GM18858 (cell line): ENCODE results near the gene DOCK2.
A peak's percentile ranks its signal among the peaks of the same experiment; 100 is the strongest.
"Not testable (repeated sequence)": the region's sequence is repeated elsewhere in the genome, so short reads cannot be mapped to it uniquely, and the experiment has no call there.

ENCODE experiments used
- ATAC-seq: cut with Tn5 transposase; IDR thresholded peaks from one replicate; pipeline ENCODE4 v1.9.1; 2021; ENCODE audit not compliant: unreplicated experiment

Gene DOCK2

DNA sequence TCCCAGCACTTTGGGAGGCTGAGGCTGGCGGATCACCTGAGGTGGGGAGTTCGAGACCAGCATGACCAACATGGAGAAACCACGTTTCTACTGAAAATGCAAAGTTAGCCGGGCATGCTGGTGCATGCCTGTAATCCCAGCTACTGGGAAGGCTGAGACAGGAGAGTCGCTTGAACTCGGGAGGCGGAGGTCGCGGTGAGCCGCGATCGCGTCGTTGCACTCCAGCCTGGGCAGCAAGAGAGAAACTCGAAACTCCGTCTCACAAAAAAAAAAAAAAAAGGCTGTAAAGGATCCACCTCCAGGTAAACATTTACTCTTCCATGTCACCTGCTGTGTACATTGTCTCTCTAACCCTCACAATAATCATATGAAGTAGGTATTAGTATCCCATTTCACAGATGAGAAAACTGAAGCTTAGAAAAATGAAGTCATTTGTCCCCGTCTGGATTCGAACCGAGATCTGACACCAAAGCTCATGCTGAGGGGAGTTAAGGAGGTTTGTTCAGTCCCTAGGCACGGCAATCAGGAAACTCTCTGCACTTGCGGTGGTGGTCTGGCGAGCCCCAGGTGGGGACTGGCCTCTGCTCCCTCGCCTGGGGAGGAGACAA, 494 bp upstream of the DOCK2 start:
- no peak for ATAC-seq

DNA sequence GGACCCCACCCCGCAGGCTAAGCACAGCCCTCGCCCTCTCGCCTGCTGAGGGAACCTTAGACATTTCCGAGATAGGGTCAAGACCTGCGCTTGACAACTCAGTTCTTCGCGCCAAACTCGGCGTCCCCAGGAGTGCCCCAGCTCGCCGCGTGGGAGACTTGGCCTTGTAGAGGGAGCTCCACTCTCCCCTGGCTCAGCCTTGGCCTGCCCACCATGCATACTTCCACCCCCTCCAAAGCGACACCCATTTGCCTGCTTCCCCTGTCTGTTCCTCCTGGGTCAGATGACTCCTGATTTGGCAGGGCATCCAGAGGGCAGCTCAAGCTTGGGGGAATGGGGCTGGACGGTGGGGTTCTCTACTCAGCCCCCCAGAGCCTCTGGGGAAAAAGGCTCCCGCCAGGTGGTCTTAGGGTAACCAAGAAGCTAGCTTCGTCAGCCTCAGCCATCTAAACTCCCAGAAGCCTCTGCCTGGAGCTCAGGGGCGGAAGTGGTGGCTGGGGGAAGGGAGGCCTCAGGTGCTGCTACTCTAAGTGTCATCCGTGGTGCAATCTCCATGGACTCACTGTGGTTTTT, 560 bp downstream of the DOCK2 start:
- peak; percentile 52 for ATAC-seq

DNA sequence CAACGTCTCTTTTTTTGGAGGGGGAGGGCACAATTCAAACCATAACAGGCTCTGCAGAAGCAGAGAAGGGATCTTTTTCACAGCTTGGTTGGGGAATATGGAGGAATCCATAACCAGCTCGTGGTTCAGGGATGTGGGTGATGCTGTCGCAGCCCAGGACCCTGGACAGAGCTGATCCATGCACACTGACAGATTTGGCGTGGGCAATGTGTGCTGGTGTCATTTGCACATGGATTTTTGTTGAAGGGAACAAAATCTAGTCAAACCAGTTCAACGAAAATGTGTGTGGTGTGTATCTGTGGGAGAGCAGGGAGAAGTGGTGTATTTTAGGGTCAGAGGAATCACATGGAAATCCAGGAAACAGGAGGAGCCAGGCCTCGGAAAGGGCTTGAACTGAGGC, 4.2 kb downstream of the DOCK2 start:
- no peak for ATAC-seq

DNA sequence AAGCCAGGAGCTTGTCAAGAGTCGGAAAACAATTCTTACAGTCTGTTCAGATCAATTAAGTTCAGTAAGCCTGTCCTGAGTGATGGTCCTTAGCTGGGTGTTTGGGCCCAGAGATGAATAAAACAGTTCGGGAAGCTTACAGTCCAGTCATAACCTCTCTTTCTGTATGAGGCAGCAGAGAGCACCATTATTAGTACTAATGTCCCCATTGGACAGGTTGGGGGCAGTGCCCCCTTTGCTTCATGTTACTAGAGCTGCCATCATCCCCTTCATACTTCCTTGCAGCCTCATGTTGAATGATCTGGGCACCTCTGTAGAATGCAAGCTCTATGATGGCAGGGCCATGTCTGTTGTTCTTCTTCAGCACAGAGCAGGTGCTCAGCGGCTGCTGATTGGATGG, 9.8 kb downstream of the DOCK2 start:
- ATAC-seq = peak; percentile 35

- no peak for ATAC-seq
These were observed 10.5 kb downstream of the DOCK2 start for GRCh38 chr5:169647566-169647965.

DNA sequence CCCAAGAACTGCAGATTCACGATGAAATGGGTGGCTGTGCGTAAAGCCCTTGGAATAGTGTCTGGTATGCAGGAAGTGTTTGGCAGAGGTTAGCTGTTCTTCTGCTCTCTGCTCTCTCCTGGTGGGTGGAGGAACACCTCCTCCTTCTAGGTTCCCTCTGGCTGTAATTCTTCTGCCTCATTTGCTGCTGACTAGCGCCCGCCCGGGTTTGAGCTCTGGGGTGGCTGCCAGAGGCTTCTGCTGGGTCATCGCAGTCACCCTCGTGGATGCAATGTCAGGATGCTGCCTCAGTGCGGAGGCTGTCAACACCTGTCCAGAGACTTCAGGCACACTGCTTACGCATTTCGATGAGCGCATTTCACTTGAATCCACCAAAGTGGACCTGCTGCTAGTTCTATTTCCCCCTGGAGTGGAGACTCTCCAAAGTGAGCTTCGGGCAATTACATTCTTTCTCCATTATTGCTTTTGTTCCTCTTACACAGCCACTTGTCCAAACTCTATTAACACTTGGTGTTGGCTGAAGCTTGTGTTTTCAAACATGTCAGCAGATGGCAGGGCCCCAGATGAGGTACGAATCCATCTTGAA, 11.7 kb downstream of the DOCK2 start:
- ATAC-seq = no peak

DNA sequence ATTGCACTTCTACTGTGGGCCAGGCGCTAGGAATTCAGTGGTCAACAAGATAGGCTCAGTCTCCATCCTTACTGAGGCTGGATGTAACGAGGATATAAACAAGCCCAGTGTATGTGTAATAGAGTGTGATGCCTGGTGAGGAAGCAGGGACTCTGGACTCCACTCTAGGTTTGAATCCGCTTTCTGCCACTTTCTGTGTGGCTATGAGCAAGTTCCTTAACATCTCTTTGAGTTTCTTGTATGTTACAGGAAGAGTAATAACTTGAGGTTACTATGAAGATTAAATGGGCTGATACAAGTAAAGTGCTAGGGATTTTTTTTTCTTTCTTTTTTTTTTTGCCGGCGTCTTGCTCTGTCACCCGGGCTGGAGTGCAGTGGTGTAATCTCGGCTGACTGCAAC, 12.4 kb downstream of the DOCK2 start:
- ATAC-seq = no peak

- peak; percentile 64 for ATAC-seq
These were observed 13.7 kb downstream of the DOCK2 start for GRCh38 chr5:169650701-169651331.

GRCh38 chr5:169651526-169651925, 14.5 kb downstream of the DOCK2 start:
- no peak for ATAC-seq

DNA sequence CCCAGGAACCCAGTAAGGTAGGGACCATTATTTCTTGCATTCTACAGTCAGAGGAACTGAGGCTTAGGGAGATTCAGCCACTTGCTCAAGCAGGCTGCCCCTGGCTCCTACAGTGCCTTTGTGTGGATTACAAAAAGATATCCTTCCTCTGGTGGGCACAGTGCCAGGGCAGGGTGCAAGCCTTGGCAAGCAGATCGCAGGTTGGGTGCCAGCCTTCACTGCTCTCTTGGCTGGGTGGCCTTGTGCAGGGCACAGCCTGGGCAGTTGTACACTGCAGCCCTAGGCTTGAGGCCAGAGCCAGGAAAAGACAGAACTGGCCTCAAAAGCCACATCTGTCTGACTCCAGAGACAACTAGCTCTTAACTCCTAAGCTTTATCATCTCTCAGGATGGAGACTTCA, 15.0 kb downstream of the DOCK2 start:
- ATAC-seq = no peak

DNA sequence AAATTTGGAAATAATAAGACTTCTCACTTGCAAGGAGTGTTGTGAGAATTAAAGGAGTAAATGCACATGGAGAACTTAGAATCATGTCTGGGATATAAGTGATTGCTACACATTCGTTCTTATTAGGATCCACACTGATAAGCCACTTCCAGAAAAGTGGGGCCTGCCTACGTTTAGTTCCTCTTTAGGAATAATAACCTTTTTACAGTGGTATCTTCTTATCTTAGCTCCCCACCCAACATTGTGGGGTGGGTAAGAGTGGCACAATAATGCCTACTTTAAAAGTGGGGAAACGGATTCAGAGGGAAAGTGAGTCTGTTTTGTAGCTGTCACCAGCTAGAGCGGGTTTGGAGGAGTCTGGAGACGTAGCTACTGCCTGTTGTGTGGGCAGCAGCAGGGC, 16.0 kb downstream of the DOCK2 start:
- no peak for ATAC-seq

- ATAC-seq = no peak
These were observed 18.3 kb downstream of the DOCK2 start for GRCh38 chr5:169655353-169655752.

DNA sequence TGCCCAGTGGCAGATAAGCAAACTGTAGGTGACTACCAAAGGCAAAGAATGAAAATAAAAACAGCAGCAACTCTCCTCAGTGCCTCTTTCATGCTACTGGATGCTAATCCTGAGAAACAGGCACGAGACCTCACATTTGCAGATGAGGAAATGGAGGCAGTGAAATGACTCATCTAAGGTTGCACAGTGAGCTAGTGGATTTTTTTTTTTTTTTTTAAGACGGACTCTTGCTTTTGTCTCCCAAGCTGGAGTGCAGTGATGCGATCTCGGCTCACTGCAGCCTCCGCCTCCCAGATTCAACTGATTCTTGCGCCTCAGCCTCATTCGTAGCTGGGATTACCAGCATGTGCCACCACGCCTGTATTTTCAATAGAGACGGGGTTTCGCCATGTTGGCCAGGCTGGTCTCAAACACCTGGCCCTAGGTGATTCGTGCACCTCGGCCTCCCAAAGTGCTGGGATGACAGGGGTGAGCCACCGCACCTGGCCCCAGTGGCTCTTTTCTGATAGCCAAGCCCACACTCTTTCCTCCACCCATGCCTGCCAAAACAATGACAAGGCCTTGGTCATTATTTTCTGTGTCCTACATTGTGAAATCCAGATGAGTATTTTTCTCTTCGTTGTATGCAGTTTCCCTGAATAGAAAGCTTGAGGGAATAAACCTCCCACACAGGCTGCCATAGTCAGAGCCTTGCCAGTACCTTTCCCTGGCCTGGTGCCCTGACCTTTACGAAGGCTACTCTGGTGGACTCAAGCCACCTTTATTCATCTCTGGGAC, 19.2 kb downstream of the DOCK2 start:
- ATAC-seq = peak; percentile 74

- no peak for ATAC-seq
These were observed 20.1 kb downstream of the DOCK2 start for GRCh38 chr5:169657127-169657526.

DNA sequence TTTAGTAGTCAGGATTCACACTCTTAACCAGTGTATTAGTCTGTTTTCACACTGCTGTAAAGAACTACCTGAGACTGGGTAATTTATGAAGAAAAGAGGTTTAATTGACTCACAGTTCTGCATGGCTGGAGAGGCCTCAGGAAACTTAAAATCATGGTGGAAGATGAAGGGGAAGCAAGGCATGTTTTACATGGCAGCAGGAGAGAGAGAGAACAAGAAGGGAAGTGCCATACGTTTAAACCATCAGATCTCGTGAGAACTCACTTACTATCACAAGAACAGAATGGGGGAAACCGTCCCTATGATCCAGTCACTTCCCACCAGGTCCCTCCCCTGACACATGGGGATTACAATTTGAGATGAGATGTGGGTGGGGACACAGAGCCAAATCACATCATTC, 25.4 kb downstream of the DOCK2 start:
- not testable (repeated sequence) for ATAC-seq

GRCh38 chr5:169663537-169663936, 26.5 kb downstream of the DOCK2 start:
- no peak for ATAC-seq

DNA sequence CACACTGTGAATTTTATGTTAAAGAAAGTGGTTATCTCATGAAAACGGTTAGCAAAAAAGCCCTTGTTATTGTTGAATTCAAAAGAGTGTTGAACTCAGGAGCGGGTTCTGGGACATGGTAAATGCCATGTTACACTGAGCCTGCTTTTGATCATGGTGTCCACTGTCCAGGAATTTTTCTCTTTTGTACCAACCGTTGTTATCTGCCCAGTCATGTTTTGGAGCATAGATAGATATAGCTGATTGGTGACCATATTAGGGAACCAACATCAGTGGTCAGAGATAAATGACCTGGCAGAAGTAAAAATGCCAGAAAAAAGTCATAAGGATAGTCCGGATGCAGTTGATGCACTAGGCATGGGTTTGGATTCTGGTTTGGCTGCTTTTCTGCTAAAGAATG, 29.3 kb downstream of the DOCK2 start:
- no peak for ATAC-seq

GRCh38 chr5:169667896-169668674, 31.0 kb downstream of the DOCK2 start:
- ATAC-seq = no peak

DNA sequence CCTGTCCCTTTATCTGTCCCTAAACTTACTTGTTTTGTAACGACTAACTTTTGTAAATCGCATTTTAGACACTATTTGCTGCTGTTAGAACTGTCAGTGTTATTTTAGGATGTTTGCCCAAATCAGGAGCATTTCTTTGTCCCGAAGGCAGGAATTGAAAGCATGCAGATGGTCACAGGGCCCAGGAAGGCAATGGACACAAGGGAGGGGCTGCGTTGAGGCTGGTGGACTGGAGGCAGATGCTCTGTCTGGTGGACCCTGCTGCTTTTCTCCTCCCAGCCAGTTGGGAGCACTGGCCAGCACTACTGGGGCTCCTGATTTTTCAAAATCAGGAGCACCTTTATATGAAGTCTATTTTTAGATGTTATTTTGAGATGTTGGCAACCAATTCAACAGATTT, 31.7 kb downstream of the DOCK2 start:
- no peak for ATAC-seq

GRCh38 chr5:169670769-169671525, 33.9 kb downstream of the DOCK2 start:
- ATAC-seq = peak; percentile 97
